Measurements from ENCODE around the gene ALPL.

GRCh38 chr1:21570885-21571284 lies 61.7 kb downstream of the ALPL start:
- TF ChIP-seq, protein P1, sequence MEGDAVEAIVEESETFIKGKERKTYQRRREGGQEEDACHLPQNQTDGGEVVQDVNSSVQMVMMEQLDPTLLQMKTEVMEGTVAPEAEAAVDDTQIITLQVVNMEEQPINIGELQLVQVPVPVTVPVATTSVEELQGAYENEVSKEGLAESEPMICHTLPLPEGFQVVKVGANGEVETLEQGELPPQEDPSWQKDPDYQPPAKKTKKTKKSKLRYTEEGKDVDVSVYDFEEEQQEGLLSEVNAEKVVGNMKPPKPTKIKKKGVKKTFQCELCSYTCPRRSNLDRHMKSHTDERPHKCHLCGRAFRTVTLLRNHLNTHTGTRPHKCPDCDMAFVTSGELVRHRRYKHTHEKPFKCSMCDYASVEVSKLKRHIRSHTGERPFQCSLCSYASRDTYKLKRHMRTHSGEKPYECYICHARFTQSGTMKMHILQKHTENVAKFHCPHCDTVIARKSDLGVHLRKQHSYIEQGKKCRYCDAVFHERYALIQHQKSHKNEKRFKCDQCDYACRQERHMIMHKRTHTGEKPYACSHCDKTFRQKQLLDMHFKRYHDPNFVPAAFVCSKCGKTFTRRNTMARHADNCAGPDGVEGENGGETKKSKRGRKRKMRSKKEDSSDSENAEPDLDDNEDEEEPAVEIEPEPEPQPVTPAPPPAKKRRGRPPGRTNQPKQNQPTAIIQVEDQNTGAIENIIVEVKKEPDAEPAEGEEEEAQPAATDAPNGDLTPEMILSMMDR (IDR thresholded peaks at IDR 0.05), result no peak
- TF ChIP-seq POLR2A (IDR thresholded peaks at IDR 0.05), result no peak

All from uterus (tissue), 2 donors.